ENCODE data around the gene PRKCB.
"Not testable (repeated sequence)": the region's sequence is repeated elsewhere in the genome, so short reads cannot be mapped to it uniquely, and the experiment has no call there.

Gene PRKCB

GRCh38 chr16:23930791-23931190 is 95.0 kb downstream of the PRKCB start:
- no peak for DNase-seq (ENCODE audit: low read depth)
- H3K4me3 ChIP-seq (ENCODE audit: low read depth, low read length), result no peak overlapping the region
- TF ChIP-seq POLR2A (IDR thresholded peaks at IDR 0.05; ENCODE audit: extremely low read depth, insufficient read length) (no peak), MAX (IDR thresholded peaks at IDR 0.05; ENCODE audit: low read depth, low read length) (no peak), CTCF (IDR thresholded peaks at IDR 0.05; ENCODE audit: low read depth, low read length) (no peak), MYC (IDR thresholded peaks at IDR 0.05; ENCODE audit: low read depth, low read length) (no peak)

- no peak for DNase-seq (ENCODE audit: low read depth)
- TF ChIP-seq CTCF (IDR thresholded peaks at IDR 0.05; ENCODE audit: low read depth, low read length) (no peak), POLR2A (IDR thresholded peaks at IDR 0.05; ENCODE audit: extremely low read depth, insufficient read length) (no peak), MAX (IDR thresholded peaks at IDR 0.05; ENCODE audit: low read depth, low read length) (no peak), MYC (IDR thresholded peaks at IDR 0.05; ENCODE audit: low read depth, low read length) (no peak)
- H3K4me3 ChIP-seq (ENCODE audit: low read depth, low read length), result no peak overlapping the region
Observed at GRCh38 chr16:23931199-23931598, 95.4 kb downstream of the PRKCB start.

- not testable (repeated sequence) for H3K4me3 ChIP-seq (ENCODE audit: low read depth, low read length); DNase-seq (ENCODE audit: low read depth)
Observed at GRCh38 chr16:23933650-23934049, 97.9 kb downstream of the PRKCB start.

- DNase-seq (ENCODE audit: low read depth), result no peak
- no peak overlapping the region for H3K4me3 ChIP-seq (ENCODE audit: low read depth, low read length)
- TF ChIP-seq MYC (IDR thresholded peaks at IDR 0.05; ENCODE audit: low read depth, low read length) (no peak), CTCF (IDR thresholded peaks at IDR 0.05; ENCODE audit: low read depth, low read length) (no peak), MAX (IDR thresholded peaks at IDR 0.05; ENCODE audit: low read depth, low read length) (no peak), POLR2A (IDR thresholded peaks at IDR 0.05; ENCODE audit: extremely low read depth, insufficient read length) (no peak)
Observed at GRCh38 chr16:23934610-23935236, 98.9 kb downstream of the PRKCB start.

- no peak for TF ChIP-seq POLR2A (IDR thresholded peaks at IDR 0.05; ENCODE audit: extremely low read depth, insufficient read length)
- TF ChIP-seq CTCF (IDR thresholded peaks at IDR 0.05; ENCODE audit: low read depth, low read length), result no peak
- no peak for TF ChIP-seq MAX (IDR thresholded peaks at IDR 0.05; ENCODE audit: low read depth, low read length)
- no peak for TF ChIP-seq MYC (IDR thresholded peaks at IDR 0.05; ENCODE audit: low read depth, low read length)
- no peak for DNase-seq (ENCODE audit: low read depth)
- H3K4me3 ChIP-seq (ENCODE audit: low read depth, low read length), result no peak overlapping the region
Observed at GRCh38 chr16:23940111-23940510, 104.3 kb downstream of the PRKCB start.

- TF ChIP-seq POLR2A (IDR thresholded peaks at IDR 0.05; ENCODE audit: extremely low read depth, insufficient read length) (no peak), MYC (IDR thresholded peaks at IDR 0.05; ENCODE audit: low read depth, low read length) (no peak), MAX (IDR thresholded peaks at IDR 0.05; ENCODE audit: low read depth, low read length) (no peak), CTCF (IDR thresholded peaks at IDR 0.05; ENCODE audit: low read depth, low read length) (no peak)
- DNase-seq (ENCODE audit: low read depth), result no peak
- no peak overlapping the region for H3K4me3 ChIP-seq (ENCODE audit: low read depth, low read length)
Observed at GRCh38 chr16:23941025-23941424, 105.2 kb downstream of the PRKCB start.

All from NB4 (cell line).